HG03095 (cell line): ENCODE results near the gene LMNA.
A peak's percentile ranks its signal among the peaks of the same experiment; 100 is the strongest.
"Not testable (repeated sequence)": the region's sequence is repeated elsewhere in the genome, so short reads cannot be mapped to it uniquely, and the experiment has no call there.

ENCODE experiments used
- ATAC-seq: cut with Tn5 transposase; IDR thresholded peaks from one replicate; pipeline ENCODE4 v1.9.1; 2021; ENCODE audit warnings: moderate library complexity; ENCODE audit not compliant: unreplicated experiment

LMNA gene

GRCh38 chr1:156119503-156120209 is 5.1 kb downstream of the LMNA start:
- no peak for ATAC-seq

DNA sequence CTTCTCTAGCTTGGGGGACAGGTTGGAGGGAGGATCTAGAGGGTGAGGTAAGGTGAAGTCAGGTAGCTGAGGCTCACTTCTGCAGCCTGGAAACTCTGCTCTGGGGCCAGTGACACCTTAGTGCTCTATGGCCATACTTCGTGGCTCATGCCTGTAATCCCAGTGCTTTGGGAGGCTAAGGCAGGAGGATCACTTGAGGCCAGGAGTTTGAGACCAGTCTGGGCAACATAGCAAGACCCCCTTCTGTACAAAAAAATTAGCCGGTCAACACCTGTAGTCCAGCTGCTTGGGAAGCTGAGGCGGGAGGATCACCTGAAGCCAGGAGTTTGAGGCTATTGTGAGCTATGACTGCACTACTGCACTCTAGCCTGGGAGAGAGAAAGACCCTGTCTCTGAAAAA is 5.8 kb downstream of the LMNA start:
- no peak for ATAC-seq

DNA sequence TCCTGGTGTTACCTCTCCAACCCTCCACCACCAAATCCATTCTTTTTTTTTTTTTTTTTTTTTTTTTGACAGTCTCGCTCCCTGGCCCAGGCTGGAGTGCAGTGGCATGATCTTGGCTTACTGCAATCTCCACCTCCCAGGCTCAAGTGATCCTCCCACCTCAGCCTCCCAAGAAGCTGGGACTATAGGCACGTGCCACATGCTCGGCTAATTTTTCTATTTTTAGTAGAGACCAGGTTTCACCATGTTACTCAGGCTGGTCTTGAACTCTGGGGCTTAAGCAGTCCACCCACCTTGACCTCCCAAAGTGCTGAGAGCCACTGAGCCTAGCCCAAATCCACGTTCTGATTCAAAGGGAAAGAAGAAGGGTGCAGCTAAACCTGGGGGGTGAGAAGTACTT is 6.5 kb downstream of the LMNA start:
- ATAC-seq = not testable (repeated sequence)

DNA sequence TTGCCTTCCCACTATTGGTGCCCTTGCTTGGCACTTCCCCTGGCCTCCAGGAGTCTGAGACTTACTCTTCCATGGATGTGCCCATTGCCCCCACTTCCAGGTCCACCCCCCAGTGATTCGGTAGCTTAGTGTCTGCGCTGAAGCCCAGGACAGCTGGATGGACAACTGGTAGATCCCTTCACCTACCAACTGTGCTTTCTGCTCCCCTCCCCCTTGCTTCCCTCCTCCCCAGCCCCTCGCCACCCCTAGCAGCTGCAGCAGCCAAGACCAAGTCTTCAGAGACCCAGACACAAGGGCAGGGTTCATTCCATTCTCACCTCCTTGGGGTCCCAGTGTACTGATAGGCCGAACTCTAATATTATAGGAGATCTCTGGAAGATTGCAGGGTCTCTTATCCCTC is 6.9 kb downstream of the LMNA start:
- no peak for ATAC-seq

DNA sequence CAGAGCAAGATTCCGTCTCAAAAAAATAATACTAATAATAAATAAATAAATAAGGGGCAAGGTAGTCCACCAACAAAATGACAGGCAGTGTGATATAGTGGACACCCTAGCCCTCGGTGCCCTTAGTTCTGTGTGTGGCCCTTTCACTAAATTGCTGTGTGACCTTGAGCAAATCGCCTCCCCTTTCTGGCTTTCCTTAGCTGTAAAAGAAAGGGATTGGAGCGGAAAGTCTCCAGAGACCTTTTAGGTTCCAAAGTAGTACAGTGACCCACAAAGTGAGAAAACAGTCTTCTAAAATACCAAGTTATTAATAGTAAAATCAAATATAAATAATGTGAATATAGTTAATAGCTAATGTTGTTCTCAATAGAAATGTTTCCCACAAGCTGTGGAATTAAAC is 7.6 kb downstream of the LMNA start:
- ATAC-seq = no peak

- ATAC-seq = no peak
These were observed 8.2 kb downstream of the LMNA start for GRCh38 chr1:156122519-156123355.

- ATAC-seq = no peak
These were observed 9.1 kb downstream of the LMNA start for GRCh38 chr1:156123356-156124196.

DNA sequence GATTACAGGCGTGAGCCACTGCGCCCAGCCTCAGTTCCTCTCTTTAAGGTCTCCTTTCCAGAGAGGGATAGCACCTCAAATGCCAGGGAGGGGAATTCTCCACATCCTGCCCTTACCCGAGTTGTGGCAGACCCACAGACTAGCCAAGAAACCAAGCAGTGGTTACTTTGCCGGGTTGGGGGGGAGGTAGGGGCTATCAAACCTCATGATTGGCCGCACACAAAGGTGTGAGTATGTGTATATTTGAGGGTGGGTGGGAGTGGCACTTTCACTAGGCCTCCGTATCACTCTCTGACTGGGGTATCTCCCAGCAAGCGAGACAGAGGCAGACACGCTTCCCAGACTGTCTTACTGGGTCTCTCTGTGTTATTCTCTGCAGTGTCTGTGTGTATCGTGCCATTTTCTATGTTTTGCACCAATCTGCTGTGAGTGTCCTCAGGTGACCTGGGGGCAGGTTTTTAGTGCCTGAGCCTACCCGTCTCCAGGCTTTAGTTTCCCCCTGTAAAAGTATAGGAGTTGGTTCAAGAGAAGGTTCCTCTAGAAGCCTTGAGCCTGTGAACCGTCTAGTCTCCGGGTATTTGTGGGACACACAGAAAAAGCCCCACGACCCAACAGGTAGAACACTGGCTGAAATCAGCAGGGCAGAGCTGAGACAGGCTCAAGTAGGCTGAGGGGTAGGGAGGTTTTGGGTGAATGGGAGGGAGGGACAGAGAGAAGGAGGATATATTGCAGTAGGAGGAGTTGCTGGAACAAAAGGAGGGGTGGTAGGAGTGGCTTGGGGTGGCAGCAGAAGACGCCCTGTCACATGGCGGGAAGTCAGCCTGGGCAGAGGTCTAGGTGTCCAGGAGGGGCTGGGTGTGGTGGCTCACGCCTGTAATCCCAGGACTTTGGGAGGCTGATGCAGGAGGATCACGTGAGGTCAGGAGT is 10.3 kb downstream of the LMNA start:
- no peak for ATAC-seq

- ATAC-seq = not testable (repeated sequence)
These were observed 11.0 kb downstream of the LMNA start for GRCh38 chr1:156125544-156125943.

DNA sequence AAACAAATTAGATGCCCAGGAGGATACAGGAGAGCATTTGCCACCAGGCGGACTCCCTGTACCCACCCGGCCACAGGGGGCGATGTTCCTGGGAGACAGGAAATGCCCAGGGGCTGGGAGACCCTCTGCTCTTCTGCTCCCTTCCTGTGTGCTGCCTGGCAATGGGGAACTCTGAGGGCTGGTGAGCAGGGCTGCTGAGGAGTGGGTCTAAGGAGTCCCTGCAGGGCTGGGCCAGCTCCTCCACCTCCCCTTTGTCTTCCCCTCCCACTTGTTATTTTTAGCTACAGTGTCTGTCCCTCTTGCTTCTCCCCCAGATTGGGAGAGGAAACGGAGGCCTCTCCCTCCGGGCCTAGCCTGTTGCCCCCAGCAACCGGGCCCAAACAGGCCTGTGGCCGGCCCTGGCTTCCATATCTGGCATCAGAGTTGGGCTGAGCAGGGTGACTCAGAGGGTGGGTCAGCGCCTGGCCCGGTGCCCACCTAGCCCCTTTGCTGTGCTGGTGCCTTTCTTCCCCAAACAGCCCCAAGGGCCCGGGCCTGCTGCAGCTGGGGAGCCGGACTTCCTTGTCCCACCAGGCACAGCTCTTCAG is 11.6 kb downstream of the LMNA start:
- ATAC-seq = no peak

GRCh38 chr1:156126630-156127534 is 12.4 kb downstream of the LMNA start:
- ATAC-seq = peak; percentile 43

DNA sequence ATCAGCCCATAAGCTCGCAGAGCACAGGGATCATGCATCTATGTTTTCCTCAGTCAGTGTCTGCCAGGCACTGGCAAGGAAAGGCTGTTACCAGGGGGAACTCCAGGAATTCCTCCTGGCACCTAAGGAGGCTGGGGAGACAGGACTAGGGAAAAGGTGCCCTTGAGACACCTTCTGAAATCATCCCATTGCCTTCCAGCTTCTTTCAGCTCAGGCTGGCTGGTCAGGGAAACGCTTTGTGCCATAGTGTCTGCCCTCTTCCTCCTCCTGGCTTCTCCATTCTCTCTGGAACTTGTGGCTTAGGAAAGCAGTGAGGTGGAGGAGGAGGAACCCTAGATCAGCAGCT is 13.8 kb downstream of the LMNA start:
- no peak for ATAC-seq

- no peak for ATAC-seq
These were observed 14.4 kb downstream of the LMNA start for GRCh38 chr1:156128654-156129597.

GRCh38 chr1:156129687-156130577 is 15.4 kb downstream of the LMNA start:
- no peak for ATAC-seq

DNA sequence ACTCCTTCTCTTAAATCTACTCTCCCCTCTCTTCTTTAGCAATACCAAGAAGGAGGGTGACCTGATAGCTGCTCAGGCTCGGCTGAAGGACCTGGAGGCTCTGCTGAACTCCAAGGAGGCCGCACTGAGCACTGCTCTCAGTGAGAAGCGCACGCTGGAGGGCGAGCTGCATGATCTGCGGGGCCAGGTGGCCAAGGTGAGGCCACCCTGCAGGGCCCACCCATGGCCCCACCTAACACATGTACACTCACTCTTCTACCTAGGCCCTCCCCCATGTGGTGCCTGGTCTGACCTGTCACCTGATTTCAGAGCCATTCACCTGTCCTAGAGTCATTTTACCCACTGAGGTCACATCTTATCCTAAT is 16.0 kb downstream of the LMNA start:
- no peak for ATAC-seq

DNA sequence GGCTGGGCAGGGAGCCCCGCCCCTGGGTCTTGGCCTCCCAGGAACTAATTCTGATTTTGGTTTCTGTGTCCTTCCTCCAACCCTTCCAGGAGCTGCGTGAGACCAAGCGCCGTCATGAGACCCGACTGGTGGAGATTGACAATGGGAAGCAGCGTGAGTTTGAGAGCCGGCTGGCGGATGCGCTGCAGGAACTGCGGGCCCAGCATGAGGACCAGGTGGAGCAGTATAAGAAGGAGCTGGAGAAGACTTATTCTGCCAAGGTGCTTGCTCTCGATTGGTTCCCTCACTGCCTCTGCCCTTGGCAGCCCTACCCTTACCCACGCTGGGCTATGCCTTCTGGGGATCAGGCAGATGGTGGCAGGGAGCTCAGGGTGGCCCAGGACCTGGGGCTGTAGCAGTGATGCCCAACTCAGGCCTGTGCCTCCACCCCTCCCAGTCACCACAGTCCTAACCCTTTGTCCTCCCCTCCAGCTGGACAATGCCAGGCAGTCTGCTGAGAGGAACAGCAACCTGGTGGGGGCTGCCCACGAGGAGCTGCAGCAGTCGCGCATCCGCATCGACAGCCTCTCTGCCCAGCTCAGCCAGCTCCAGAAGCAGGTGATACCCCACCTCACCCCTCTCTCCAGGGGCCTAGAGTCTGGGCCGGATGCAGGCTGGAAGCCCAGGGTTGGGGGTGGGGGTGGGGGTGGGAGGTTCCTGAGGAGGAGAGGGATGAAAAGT is 20.4 kb downstream of the LMNA start:
- ATAC-seq = no peak
